ACC112 (cell line): ENCODE measurements around the gene SFXN5.

Experiments
- H2AFZ ChIP-seq: fragments of 200-600 bp; sonication (generic); one replicate; pipeline ENCODE4 v1.6.0; 2017; ENCODE audit warnings: antibody characterized with exemption, low read length; ENCODE audit not compliant: unreplicated experiment
- H3K27ac ChIP-seq: fragments of 200-600 bp; sonication (generic); 2 replicates; pipeline ENCODE4 v1.5.1; 2014; ENCODE audit warnings: low read depth, mild to moderate bottlenecking, antibody characterized with exemption, low read length, moderate library complexity
- H3K27me3 ChIP-seq: fragments of 200-600 bp; sonication (generic); 2 replicates; pipeline ENCODE4 v1.6.1; 2014; ENCODE audit warnings: mild to moderate bottlenecking, antibody characterized with exemption, low read length, moderate library complexity, mixed read lengths; ENCODE audit not compliant: insufficient read depth
- H3K36me3 ChIP-seq: fragments of 200-600 bp; sonication (generic); 2 replicates; pipeline ENCODE4 v1.6.1; 2016; ENCODE audit warnings: mild to moderate bottlenecking, antibody characterized with exemption, low read length, moderate library complexity, mixed read lengths; ENCODE audit not compliant: insufficient read depth
- H3K4me1 ChIP-seq: fragments of 200-600 bp; sonication (generic); one replicate; pipeline ENCODE4 v1.6.1; 2016; ENCODE audit warnings: low read length, mixed read lengths; ENCODE audit not compliant: insufficient read depth, unreplicated experiment, control insufficient read depth
- H3K4me3 ChIP-seq: fragments of 200-600 bp; sonication (generic); 2 replicates; pipeline ENCODE4 v1.5.1; 2014; ENCODE audit warnings: mild to moderate bottlenecking, low read depth, low read length
- H3K79me2 ChIP-seq: fragments of 200-600 bp; sonication (generic); one replicate; pipeline ENCODE4 v1.6.0; 2016; ENCODE audit warnings: low read length; ENCODE audit not compliant: control insufficient read depth, unreplicated experiment, insufficient read depth

SFXN5 gene

GRCh38 chr2:72951303-72952095 lies 120.0 kb downstream of the SFXN5 start:
- H3K4me3 ChIP-seq, result no peak overlapping the region
- H3K79me2 ChIP-seq, result no peaks in the 10 kb centered on the region
- H3K27ac ChIP-seq, result no peak overlapping the region
- no peaks in the 10 kb centered on the region for H3K4me1 ChIP-seq
- H3K27me3 ChIP-seq, result no peaks in the 10 kb centered on the region
- H2AFZ ChIP-seq, result no peak overlapping the region
- H3K36me3 ChIP-seq, result no peaks in the 10 kb centered on the region

GRCh38 chr2:72950558-72951255 lies 120.8 kb downstream of the SFXN5 start:
- Histone ChIP-seq H3K27me3 (no peaks in the 10 kb centered on the region), H3K4me1 (no peaks in the 10 kb centered on the region), H2AFZ (no peak overlapping the region), H3K27ac (no peak overlapping the region), H3K36me3 (no peaks in the 10 kb centered on the region), H3K4me3 (no peak overlapping the region), H3K79me2 (no peaks in the 10 kb centered on the region)

- no peaks in the 10 kb centered on the region for H3K4me1 ChIP-seq
- H3K79me2 ChIP-seq, result no peaks in the 10 kb centered on the region
- no peak overlapping the region for H2AFZ ChIP-seq
- H3K27ac ChIP-seq, result no peak overlapping the region
- H3K4me3 ChIP-seq, result no peak overlapping the region
- H3K27me3 ChIP-seq, result no peaks in the 10 kb centered on the region
- H3K36me3 ChIP-seq, result no peaks in the 10 kb centered on the region
These were observed 121.9 kb downstream of the SFXN5 start for GRCh38 chr2:72949642-72950041.

- Histone ChIP-seq H3K27me3 (no peaks in the 10 kb centered on the region), H3K27ac (no peak overlapping the region), H3K79me2 (no peaks in the 10 kb centered on the region), H3K4me3 (no peak overlapping the region), H2AFZ (no peak overlapping the region), H3K36me3 (no peaks in the 10 kb centered on the region), H3K4me1 (no peaks in the 10 kb centered on the region)
These were observed 122.5 kb downstream of the SFXN5 start for GRCh38 chr2:72949045-72949444.

DNA sequence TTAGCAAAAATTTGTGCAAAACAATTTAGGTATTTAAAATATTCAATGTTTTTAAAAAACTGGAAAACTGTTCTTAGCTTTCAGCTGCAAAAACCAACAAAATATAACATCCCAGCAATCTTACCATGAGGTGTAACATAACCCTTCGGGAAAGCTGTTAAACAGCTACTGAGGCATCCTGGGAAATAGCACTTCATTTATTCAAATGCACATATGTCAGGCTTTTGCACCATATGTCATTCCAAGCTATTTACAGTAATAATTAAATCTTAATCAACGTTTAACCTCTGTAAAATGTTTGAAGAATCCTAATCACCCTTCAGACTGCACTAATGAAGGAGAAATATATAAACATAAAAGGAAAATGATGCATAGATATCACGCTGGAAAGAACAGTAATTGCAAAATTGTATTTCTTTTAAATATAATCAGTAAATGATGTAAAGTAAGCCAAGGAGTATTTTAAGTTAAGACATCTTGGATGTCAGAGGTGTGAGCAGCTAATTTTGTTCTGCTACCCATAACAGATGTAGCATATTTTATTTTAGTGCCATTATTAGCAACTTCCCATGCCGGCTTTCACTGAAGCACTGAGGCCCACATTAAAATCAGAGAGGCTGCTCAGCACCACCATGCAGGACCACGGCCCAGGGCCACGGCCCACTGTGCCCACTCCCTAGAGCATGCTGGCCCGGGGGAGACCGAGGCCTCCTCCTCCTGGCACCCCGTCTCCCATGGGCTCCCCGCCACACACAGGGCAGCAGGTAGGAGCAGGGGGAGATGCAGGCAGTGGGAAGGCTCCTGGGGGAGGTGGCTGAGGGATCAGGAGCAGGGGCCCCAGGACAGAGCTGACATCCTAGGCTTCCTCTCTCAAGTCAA lies 123.3 kb downstream of the SFXN5 start:
- no peak overlapping the region for H2AFZ ChIP-seq
- no peaks in the 10 kb centered on the region for H3K27me3 ChIP-seq
- H3K27ac ChIP-seq, result no peak overlapping the region
- H3K4me1 ChIP-seq, result no peaks in the 10 kb centered on the region
- no peaks in the 10 kb centered on the region for H3K36me3 ChIP-seq
- H3K4me3 ChIP-seq, result no peak overlapping the region
- no peaks in the 10 kb centered on the region for H3K79me2 ChIP-seq

GRCh38 chr2:72946466-72946865 lies 125.0 kb downstream of the SFXN5 start:
- no peak overlapping the region for H3K27ac ChIP-seq
- no peaks in the 10 kb centered on the region for H3K79me2 ChIP-seq
- H2AFZ ChIP-seq, result no peak overlapping the region
- no peaks in the 10 kb centered on the region for H3K36me3 ChIP-seq
- peaks cover 6% of the 10 kb centered on the region for H3K4me1 ChIP-seq
- H3K4me3 ChIP-seq, result no peak overlapping the region
- no peaks in the 10 kb centered on the region for H3K27me3 ChIP-seq

GRCh38 chr2:72945450-72946019 lies 126.0 kb downstream of the SFXN5 start:
- H3K36me3 ChIP-seq, result no peaks in the 10 kb centered on the region
- H2AFZ ChIP-seq, result no peak overlapping the region
- no peaks in the 10 kb centered on the region for H3K27me3 ChIP-seq
- no peak overlapping the region for H3K27ac ChIP-seq
- no peaks in the 10 kb centered on the region for H3K79me2 ChIP-seq
- H3K4me3 ChIP-seq, result no peak overlapping the region
- H3K4me1 ChIP-seq, result peaks cover 15% of the 10 kb centered on the region

GRCh38 chr2:72944804-72945449 lies 126.6 kb downstream of the SFXN5 start:
- Histone ChIP-seq H3K4me1 (peaks cover 19% of the 10 kb centered on the region), H2AFZ (no peak overlapping the region), H3K4me3 (no peak overlapping the region), H3K79me2 (no peaks in the 10 kb centered on the region), H3K27ac (no peak overlapping the region), H3K36me3 (no peaks in the 10 kb centered on the region), H3K27me3 (no peaks in the 10 kb centered on the region)

DNA sequence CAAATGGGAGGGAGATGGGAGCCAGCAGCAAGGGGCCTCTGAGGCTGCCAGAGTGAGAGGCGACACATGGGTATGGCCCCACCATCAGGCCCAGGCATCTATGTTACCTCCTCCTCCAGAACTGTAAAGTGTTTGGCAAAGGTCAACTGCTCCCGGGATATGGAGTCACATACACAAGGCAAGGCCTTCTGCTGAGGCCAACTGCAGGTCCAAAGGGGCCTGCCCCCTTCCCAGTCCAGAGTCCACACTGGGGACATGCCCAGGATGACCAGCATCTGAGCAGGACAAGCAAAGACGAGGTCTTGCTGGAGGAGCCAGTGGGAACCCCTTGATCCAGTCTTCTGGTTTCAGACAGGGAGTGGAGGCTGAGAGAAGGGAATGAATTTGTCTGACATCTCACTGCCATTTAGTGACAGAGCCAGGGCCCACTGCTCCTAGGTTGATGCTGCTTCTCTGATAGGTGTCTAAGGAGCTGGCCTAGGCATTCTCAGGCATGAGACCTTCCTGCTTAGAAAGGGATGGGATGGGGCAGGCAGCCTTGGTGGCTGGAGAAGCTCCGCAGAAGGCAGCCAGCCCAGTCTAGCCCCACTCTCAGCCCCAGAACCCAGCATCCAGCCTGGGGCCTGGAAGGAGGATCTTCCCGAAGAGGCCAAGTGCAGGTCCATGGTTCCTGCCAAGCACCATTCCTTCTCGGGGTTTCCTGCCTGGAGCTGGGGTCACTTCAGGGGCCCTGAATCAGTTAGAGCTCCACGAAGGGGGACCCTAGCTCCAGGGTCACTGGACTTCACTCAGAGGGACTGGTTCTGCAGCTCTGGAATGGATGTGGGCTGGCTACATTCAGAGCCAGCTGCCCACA lies 127.7 kb downstream of the SFXN5 start:
- Histone ChIP-seq H3K4me3 (no peak overlapping the region), H3K36me3 (no peaks in the 10 kb centered on the region), H2AFZ (no peak overlapping the region), H3K4me1 (peaks cover 19% of the 10 kb centered on the region), H3K27me3 (no peaks in the 10 kb centered on the region), H3K27ac (no peak overlapping the region), H3K79me2 (no peaks in the 10 kb centered on the region)
